ENCODE measurements around the gene FAM171A1. TPM values are rescaled to one million over a fixed set of nuclear protein-coding genes. Genes with fewer than 3 reads are reported as not detected.
"Not testable (repeated sequence)": the region's sequence is repeated elsewhere in the genome, so short reads cannot be mapped to it uniquely, and the experiment has no call there.

Gene FAM171A1
- total and polyA plus RNA-seq, 7 donors, result 4.3 to 29.0 (median 7.2) TPM

DNA sequence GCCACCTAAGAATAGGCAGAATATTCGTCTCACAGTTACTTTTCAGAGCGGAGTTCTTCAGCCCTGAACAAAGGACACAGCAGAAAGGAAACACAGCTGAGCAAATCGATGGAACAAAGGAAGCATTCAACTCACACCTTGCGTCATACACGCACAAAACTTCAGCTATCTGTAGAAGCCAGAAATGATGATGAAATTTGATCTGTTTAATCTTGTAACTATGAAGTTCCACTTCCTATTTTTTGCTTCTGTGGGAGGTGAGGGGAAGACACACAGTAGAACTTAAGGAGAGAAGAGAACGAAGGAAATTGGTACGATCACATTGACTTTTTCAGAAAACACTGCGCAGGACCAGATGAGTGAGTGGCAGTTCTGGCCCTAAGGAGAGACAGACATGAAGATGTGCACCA is 26.2 kb downstream of the FAM171A1 start:
- DNase-seq, result no peak
- H3K36me3 ChIP-seq, result no peaks in the 10 kb centered on the region
- WGBS, 2 donors, result 19 to 35% methylated on average over 8 of the region's 8 CpGs
- no peak overlapping the region for H3K4me3 ChIP-seq
- peaks cover 0 to 23% (median 6%) of the 10 kb centered on the region in 4 donors for H3K4me1 ChIP-seq
- no peaks in the 10 kb centered on the region for H3K9me3 ChIP-seq
- peak overlapping the region in 1 of 4 donors; percentile 25 for H3K27ac ChIP-seq
- TF ChIP-seq, protein P1, sequence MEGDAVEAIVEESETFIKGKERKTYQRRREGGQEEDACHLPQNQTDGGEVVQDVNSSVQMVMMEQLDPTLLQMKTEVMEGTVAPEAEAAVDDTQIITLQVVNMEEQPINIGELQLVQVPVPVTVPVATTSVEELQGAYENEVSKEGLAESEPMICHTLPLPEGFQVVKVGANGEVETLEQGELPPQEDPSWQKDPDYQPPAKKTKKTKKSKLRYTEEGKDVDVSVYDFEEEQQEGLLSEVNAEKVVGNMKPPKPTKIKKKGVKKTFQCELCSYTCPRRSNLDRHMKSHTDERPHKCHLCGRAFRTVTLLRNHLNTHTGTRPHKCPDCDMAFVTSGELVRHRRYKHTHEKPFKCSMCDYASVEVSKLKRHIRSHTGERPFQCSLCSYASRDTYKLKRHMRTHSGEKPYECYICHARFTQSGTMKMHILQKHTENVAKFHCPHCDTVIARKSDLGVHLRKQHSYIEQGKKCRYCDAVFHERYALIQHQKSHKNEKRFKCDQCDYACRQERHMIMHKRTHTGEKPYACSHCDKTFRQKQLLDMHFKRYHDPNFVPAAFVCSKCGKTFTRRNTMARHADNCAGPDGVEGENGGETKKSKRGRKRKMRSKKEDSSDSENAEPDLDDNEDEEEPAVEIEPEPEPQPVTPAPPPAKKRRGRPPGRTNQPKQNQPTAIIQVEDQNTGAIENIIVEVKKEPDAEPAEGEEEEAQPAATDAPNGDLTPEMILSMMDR (IDR thresholded peaks at IDR 0.05), result no peak
- TF ChIP-seq POLR2AphosphoS5 (IDR thresholded peaks at IDR 0.05), result no peak
- no peak for TF ChIP-seq EP300 (IDR thresholded peaks at IDR 0.05)
- no peak for TF ChIP-seq POLR2A (IDR thresholded peaks at IDR 0.05)
- no peaks in the 10 kb centered on the region for H3K27me3 ChIP-seq
- intact Hi-C loops (cut with DNase I), result no loop called here

DNA sequence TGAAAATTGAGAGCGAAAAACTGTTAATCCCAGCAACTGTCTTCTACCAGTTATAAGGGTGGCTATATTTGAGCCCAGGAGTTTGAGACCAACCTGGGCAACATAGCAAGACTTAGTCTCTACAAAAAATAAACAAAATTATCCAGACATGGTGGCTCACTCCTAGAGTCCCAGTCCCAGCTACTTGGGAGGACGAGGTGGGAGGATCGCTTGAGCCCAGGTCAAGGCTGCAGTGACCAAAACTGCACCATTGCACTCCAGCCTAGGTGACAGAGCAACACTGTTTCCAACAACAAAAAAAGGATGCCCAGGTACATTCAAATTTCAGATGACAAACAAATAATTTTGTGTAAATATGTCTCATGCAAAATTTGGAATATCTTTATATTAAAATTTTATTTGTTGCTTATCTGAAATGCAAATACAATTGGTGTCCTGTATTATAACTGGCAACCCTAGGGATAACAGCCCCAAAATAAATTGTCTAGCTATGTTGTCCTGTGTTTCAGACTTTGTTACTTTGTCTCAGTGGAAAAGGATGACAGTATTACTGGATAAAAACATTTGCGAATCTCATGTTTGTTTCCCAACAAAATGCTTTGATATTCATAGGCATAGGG is 26.7 kb downstream of the FAM171A1 start:
- Histone ChIP-seq H3K27ac (no peak overlapping the region), H3K4me3 (no peak overlapping the region), H3K9me3 (no peaks in the 10 kb centered on the region), H3K27me3 (no peaks in the 10 kb centered on the region), H3K4me1 (peaks cover 0 to 22% (median 6%) of the 10 kb centered on the region in 4 donors), H3K36me3 (no peaks in the 10 kb centered on the region)
- intact Hi-C loops (cut with DNase I), result no loop called here
- no peak for TF ChIP-seq EP300 (IDR thresholded peaks at IDR 0.05)
- DNase-seq, result no peak
- WGBS, 2 donors, result 71 to 89% methylated on average over 4 of the region's 4 CpGs

DNA sequence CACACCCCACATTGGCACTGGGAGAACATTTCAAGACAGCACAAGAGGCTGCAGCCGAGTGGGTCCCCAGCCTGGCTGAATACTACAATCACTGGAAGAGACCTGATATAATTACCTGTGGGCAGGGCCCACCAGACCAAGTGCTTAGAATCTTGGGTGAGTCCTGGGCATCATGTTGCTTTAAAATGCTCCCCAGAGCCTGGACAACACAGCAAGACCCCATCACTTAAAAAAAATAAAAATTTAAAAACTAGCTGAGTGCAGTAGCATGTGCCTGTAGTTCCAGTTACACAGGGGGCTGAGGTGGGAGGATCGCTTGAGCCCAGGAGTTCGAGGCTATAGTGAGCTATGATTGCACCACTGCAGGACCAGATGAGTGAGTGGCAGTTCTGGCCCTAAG is 28.1 kb downstream of the FAM171A1 start:
- no peak for DNase-seq
- WGBS, 2 donors, result 90 to 92% methylated on average over 3 of the region's 3 CpGs
- intact Hi-C loops (cut with DNase I), result no loop called here

DNA sequence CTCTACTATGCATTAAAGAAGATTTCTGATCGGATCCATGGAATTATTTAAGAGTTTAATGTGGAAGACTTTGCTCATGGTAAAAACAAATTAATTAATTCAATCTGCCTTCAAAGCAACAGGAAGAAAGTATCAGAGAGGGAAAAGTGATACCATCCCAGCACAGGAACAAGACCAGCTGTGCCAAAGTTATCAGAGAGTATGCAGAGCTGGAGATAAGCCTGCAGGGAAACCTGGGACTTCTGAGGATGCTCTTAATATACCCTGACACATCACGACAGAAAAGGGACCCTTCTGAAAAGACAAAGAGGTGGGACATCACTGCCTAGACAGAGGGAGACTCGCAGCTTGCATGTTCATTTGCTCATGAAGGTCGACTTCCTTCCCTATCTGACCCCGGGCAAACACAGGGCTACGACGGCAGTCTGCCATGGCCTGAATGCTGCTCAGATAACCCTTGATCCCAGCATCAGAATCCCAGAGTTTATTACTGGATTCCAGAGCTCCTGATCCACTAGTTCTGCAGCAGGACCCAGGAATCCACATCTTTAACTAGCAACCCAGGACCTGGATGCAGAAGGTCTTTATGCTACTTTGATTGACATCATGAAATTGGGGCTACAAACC is 29.5 kb downstream of the FAM171A1 start:
- TF ChIP-seq POLR2A (IDR thresholded peaks at IDR 0.05), result no peak
- no peak for TF ChIP-seq EP300 (IDR thresholded peaks at IDR 0.05)
- TF ChIP-seq, protein P1 (IDR thresholded peaks at IDR 0.05), result no peak
- TF ChIP-seq POLR2AphosphoS5 (IDR thresholded peaks at IDR 0.05), result no peak
- WGBS, 2 donors, result 67 to 68% methylated on average over 7 of the region's 7 CpGs
- DNase-seq, result no peak
- Histone ChIP-seq H3K9me3 (no peaks in the 10 kb centered on the region), H3K4me3 (no peak overlapping the region), H3K27me3 (no peaks in the 10 kb centered on the region), H3K36me3 (no peaks in the 10 kb centered on the region), H3K4me1 (peaks cover 0 to 12% (median 3%) of the 10 kb centered on the region in 4 donors), H3K27ac (no peak overlapping the region)
- intact Hi-C loops (cut with DNase I), result no loop called here

More for the DNA sequence above, 28.1 kb downstream of the FAM171A1 start:
- TF ChIP-seq, protein P1 (IDR thresholded peaks at IDR 0.05), result no peak
- no peak for TF ChIP-seq POLR2A (IDR thresholded peaks at IDR 0.05)
- TF ChIP-seq EP300 (IDR thresholded peaks at IDR 0.05), result no peak
- no peak for TF ChIP-seq POLR2AphosphoS5 (IDR thresholded peaks at IDR 0.05)
- peaks cover 0 to 17% (median 6%) of the 10 kb centered on the region in 4 donors for H3K4me1 ChIP-seq
- no peak overlapping the region for H3K4me3 ChIP-seq
- H3K36me3 ChIP-seq, result no peaks in the 10 kb centered on the region
- no peaks in the 10 kb centered on the region for H3K9me3 ChIP-seq
- no peaks in the 10 kb centered on the region for H3K27me3 ChIP-seq
- no peak overlapping the region for H3K27ac ChIP-seq

DNA sequence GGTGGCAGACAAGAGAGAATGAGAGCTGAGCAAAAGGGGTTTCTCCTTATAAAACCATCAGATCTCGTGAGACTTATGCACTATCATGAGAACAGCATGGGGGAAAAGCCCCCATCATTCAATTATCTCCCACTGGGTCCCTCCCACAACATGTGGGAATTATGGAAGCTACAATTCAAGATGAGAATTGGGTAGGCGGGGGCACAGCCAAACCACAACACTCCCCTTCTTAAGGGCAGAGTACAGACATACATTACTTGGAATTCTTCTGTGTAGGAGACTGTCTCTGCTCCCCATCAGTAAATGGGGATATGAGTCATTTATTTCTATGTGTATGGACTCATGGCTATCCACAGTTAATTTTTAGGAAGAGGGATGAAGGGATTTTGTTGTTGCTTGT is 31.2 kb downstream of the FAM171A1 start:
- H3K27ac ChIP-seq, result no peak overlapping the region
- H3K36me3 ChIP-seq, result no peaks in the 10 kb centered on the region
- no peak for DNase-seq
- WGBS, 2 donors, result 92 to 96% methylated on average over 2 of the region's 2 CpGs
- intact Hi-C loops (cut with DNase I), result no loop called here
- no peak overlapping the region for H3K4me3 ChIP-seq
- peaks cover 0 to 4% (median 2%) of the 10 kb centered on the region in 4 donors for H3K4me1 ChIP-seq
- no peaks in the 10 kb centered on the region for H3K9me3 ChIP-seq
- H3K27me3 ChIP-seq, result no peaks in the 10 kb centered on the region
- no peak for TF ChIP-seq POLR2AphosphoS5 (IDR thresholded peaks at IDR 0.05)
- no peak for TF ChIP-seq POLR2A (IDR thresholded peaks at IDR 0.05)
- TF ChIP-seq, protein P1 (IDR thresholded peaks at IDR 0.05), result no peak
- no peak for TF ChIP-seq EP300 (IDR thresholded peaks at IDR 0.05)

DNA sequence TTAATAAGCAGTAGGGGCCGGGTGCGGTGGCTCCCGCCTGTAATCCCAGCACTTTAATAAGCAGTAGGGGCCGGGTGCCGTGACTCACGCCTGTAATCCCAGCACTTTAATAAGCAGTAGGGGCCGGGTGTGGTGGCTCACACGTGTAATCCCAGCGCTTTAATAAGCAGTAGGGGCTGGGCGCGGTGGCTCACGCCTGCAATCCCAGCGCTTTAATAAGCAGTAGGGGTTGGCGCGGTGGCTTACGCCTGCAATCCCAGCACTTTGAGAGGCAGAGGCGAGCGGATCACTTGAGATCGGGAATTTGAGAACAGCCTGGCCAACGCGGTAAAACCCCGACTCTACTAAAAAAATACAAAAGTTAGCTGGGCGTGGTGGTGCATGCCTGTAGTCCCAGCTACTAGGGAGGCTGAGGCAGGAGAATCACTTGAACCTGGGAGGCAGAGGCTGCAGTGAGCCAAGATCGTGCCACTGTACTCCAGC is 33.6 kb downstream of the FAM171A1 start:
- H3K36me3 ChIP-seq; H3K27ac ChIP-seq; H3K4me1 ChIP-seq; intact Hi-C loops (cut with DNase I); H3K4me3 ChIP-seq; DNase-seq; H3K27me3 ChIP-seq; H3K9me3 ChIP-seq: not testable (repeated sequence)
- WGBS, 2 donors, result 85 to 94% methylated on average over 24 of the region's 24 CpGs
